HepG2 (cell line): Measurements from ENCODE around the gene WIF1. TPM values are rescaled to one million over a fixed set of nuclear protein-coding genes. Genes with fewer than 3 reads are reported as not detected.

ENCODE experiments used
- ATAC-seq: fragments of 200-7000 bp; cut with Tn5 transposase; 3 replicates; pipeline ENCODE4 v1.9.1; 2020; ENCODE audit warnings: mild to moderate bottlenecking, moderate library complexity
- BruUV-seq: library from RNA; stranded (reverse); fragments of 400-500 nt; replicated peaks from 2 replicates; lab custom pipeline; 2021; lab: Mats Ljungman, UMichigan
- CTCF ChIA-PET: fragments of 300-600 bp; formaldehyde crosslinking; extraction: SDS; loops from one replicate; lab custom pipeline; 2021; ENCODE audit warnings: low total read pairs, inconsistent platforms, low intra/inter-chr PET ratio; lab: Yijun Ruan, JAX
- POLR2A ChIA-PET: fragments of 350-600 bp; sonication (Branson Sonifier 250); formaldehyde crosslinking; loops from one replicate; lab custom pipeline; 2020; ENCODE audit warnings: antibody characterized with exemption, inconsistent platforms; lab: Yijun Ruan, JAX
- DNase-seq: peaks from one replicate; pipeline ENCODE4 v3.0.0-alpha.2; 2015; ENCODE audit warnings: low spot score
- FAIRE-seq: peaks from 3 replicates; lab custom pipeline; 2011; peaks lifted over from hg19 to GRCh38; lab: Jason Lieb, UNC
- H2AFZ ChIP-seq: one replicate; pipeline ENCODE4 v1.6.1; 2011; ENCODE audit warnings: low read length, inconsistent platforms
- H3K27ac ChIP-seq: fragments of 300-600 bp; 3 replicates; pipeline ENCODE4 v1.8.0; 2011; ENCODE audit warnings: mixed run types, mild to moderate bottlenecking, mixed read lengths, low read length, inconsistent platforms; ENCODE audit not compliant: insufficient read depth; ENCODE audit errors: extremely low read length
- H3K27me3 ChIP-seq, 2 experiments: fragments of 200-600 bp in 1 of 2; 2 replicates in 1 of 2; 3 replicates in 1 of 2; pipeline versions ENCODE4 v1.6.0 to v1.8.0; 2011; ENCODE audit warnings: low read length in 2 of 2, mild to moderate bottlenecking in 2 of 2, moderate library complexity in 2 of 2, inconsistent platforms in 1 of 2; ENCODE audit not compliant: insufficient read depth in 2 of 2, control insufficient read depth in 1 of 2
- H3K36me3 ChIP-seq, 2 experiments: fragments of 200-600 bp in 1 of 2; replicated peaks in 1 of 2; 2 replicates in 1 of 2; 3 replicates in 1 of 2; pipeline versions ENCODE4 v1.5.1 to v1.8.0; 2011; ENCODE audit warnings: low read length in 2 of 2, inconsistent platforms in 1 of 2; ENCODE audit not compliant: insufficient read depth in 2 of 2, control insufficient read depth in 1 of 2
- H3K4me1 ChIP-seq: 2 replicates; pipeline ENCODE4 v1.5.1; 2012; ENCODE audit warnings: low read length, inconsistent platforms; ENCODE audit not compliant: insufficient read depth
- H3K4me2 ChIP-seq: 2 replicates; pipeline ENCODE4 v1.6.0; 2011; ENCODE audit warnings: low read depth, low read length, inconsistent platforms
- H3K4me3 ChIP-seq, 3 experiments: fragments of 200-600 bp in 1 of 3; sonication (generic), shearing (Covaris generic) in 1 of 3; replicated peaks in 1 of 3; 2 replicates each; pipeline ENCODE4 v1.5.1; 2011 to 2016; ENCODE audit warnings: low read length in 3 of 3, inconsistent platforms in 2 of 3, low read depth in 2 of 3, mild to moderate bottlenecking in 2 of 3, control low read depth in 1 of 3, mixed read lengths in 1 of 3; ENCODE audit not compliant: insufficient read depth in 1 of 3
- H3K79me2 ChIP-seq: one replicate; pipeline ENCODE4 v1.6.1; 2011; ENCODE audit warnings: low read length, inconsistent platforms; ENCODE audit not compliant: insufficient read depth
- H3K9ac ChIP-seq: 2 replicates; pipeline ENCODE4 v1.6.0; 2011; ENCODE audit warnings: mild to moderate bottlenecking, low read depth, low read length, inconsistent platforms; ENCODE audit not compliant: insufficient read depth
- H3K9me3 ChIP-seq: 2 replicates; pipeline ENCODE4 v1.5.1; 2012; ENCODE audit warnings: mild to moderate bottlenecking, low read length
- H4K20me1 ChIP-seq: 2 replicates; pipeline ENCODE4 v1.6.0; 2011; ENCODE audit warnings: inconsistent platforms, mild to moderate bottlenecking, low read length, moderate library complexity; ENCODE audit not compliant: insufficient read depth
- FOXP1 ChIP-seq, 2 experiments: fragments of 450-650 bp in 1 of 2; IDR thresholded peaks; 2 replicates each; pipeline ENCODE4 v1.6.1; 2017 to 2018; ENCODE audit warnings: antibody characterized with exemption in 1 of 2
- HCFC1 ChIP-seq: fragments of 150-350 bp; IDR thresholded peaks from 2 replicates; pipeline ENCODE4 v1.6.1; 2014; ENCODE audit warnings: low read depth, low read length
- MBD4 ChIP-seq: IDR thresholded peaks from 2 replicates; pipeline ENCODE4 v1.6.1; 2012; ENCODE audit warnings: low read length, inconsistent platforms, borderline replicate concordance
- SIX4 ChIP-seq: sonication (generic); formaldehyde crosslinking; IDR thresholded peaks from 2 replicates; pipeline ENCODE4 v1.4.0; 2020; ENCODE audit warnings: missing genetic modification reagents
- TFDP1 ChIP-seq: IDR thresholded peaks from 2 replicates; pipeline ENCODE4 v1.6.1; 2016; ENCODE audit warnings: missing compliant biosample characterization, missing genetic modification reagents, borderline replicate concordance
- TOPORS ChIP-seq: sonication (generic); formaldehyde crosslinking; IDR thresholded peaks from 2 replicates; pipeline ENCODE4 v1.8.0; 2023; ENCODE audit warnings: mild to moderate bottlenecking, missing genetic modification reagents
- ZBTB1 ChIP-seq: sonication (generic); formaldehyde crosslinking; IDR thresholded peaks from 2 replicates; pipeline ENCODE4 v1.4.0; 2020; ENCODE audit warnings: missing genetic modification reagents, borderline replicate concordance
- ZNF33A ChIP-seq: sonication (generic); formaldehyde crosslinking; IDR thresholded peaks from 2 replicates; pipeline ENCODE4 v1.5.1; 2020; ENCODE audit warnings: missing genetic modification reagents, mild to moderate bottlenecking, moderate library complexity, borderline replicate concordance
- ZNF468 ChIP-seq: sonication (generic); formaldehyde crosslinking; IDR thresholded peaks from 2 replicates; pipeline ENCODE4 v1.8.0; 2022; ENCODE audit warnings: mild to moderate bottlenecking, moderate library complexity, missing genetic modification reagents
- ZNF550 ChIP-seq: sonication (generic); formaldehyde crosslinking; IDR thresholded peaks from 2 replicates; pipeline ENCODE4 v1.4.0; 2020; ENCODE audit warnings: mild to moderate bottlenecking, missing genetic modification reagents, borderline replicate concordance
- ZNF761 ChIP-seq: sonication (generic); formaldehyde crosslinking; conservative IDR thresholded peaks from 2 replicates; pipeline ENCODE4 v1.4.0; 2020; ENCODE audit warnings: mild to moderate bottlenecking, missing genetic modification reagents
- WGBS: methylation state at CpG from one replicate; pipeline ENCODE4 v1.1.6; 2017; ENCODE audit warnings: low lambda C conversion rate; 5-methylcytosine and 5-hydroxymethylcytosine counted together
- in situ Hi-C: cut with HindIII; loops from 2 replicates; pipeline ENCODE4 v1.10.0; 2017; ENCODE audit warnings: low pct_unique_long_range_greater_than_20kb; ENCODE audit not compliant: extremely low pct_ligation_motif_present
- intact Hi-C: fragments of 100-400 bp; cut with micrococcal nuclease; formaldehyde crosslinking; loops from one replicate; pipeline ENCODE4 v1.10.0; 2022; ENCODE audit not compliant: unreplicated experiment
- polyA plus RNA-seq, 8 experiments: library from polyadenylated mRNA; depleted of rRNA in 3 of 8; stranded (reverse) in 7 of 8; unstranded in 1 of 8; fragments of >200 nt; fragmentation: Illumina TruSeq in 4 of 8; extraction: Trizol in 4 of 8; gene quantifications; 2 replicates each; pipeline versions ENCODE4 v1.2.1 to v1.2.3, GENCODE V29; 2011 to 2016; ENCODE audit warnings: low read depth in 4 of 8, missing spikeins in 1 of 8, mixed read lengths in 1 of 8; ENCODE audit not compliant: insufficient read depth in 1 of 8
- total RNA-seq, 5 experiments: library from RNA; depleted of rRNA; stranded (reverse); fragments of >200 nt; fragmentation: Illumina TruSeq; extraction: Trizol; gene quantifications; 2 replicates each; pipeline ENCODE4 v1.2.3, GENCODE V29; 2016; ENCODE audit warnings: low read depth in 1 of 5
- TF ChIP-seq, protein P1 (sequence below), 2 experiments: sonication (generic) in 1 of 2; formaldehyde crosslinking in 1 of 2; IDR thresholded peaks; 2 replicates each; pipeline versions ENCODE4 v1.4.0 to v1.6.1; 2016 to 2020; ENCODE audit warnings: borderline replicate concordance in 1 of 2, low read depth in 1 of 2, mild to moderate bottlenecking in 1 of 2, missing genetic modification reagents in 1 of 2
- TF ChIP-seq, protein P2 (sequence below): sonication (generic); formaldehyde crosslinking; conservative IDR thresholded peaks from 2 replicates; pipeline ENCODE4 v1.8.0; 2022; ENCODE audit warnings: low read depth, missing genetic modification reagents
- TF ChIP-seq, protein P3 (sequence below): sonication (generic); formaldehyde crosslinking; conservative IDR thresholded peaks from 2 replicates; pipeline ENCODE4 v1.8.1; 2023; ENCODE audit warnings: missing genetic modification reagents

Gene WIF1
- total and polyA plus RNA-seq, 2 of the 13 experiments (the other 11 are each of a cell fraction or from before 2014, with no cell fraction given), result not detected

- WGBS, result 8% methylated on average over 1 of the region's 1 CpG
- ChIA-PET POLR2A (no interaction called here), CTCF (no interaction called here)
- H2AFZ ChIP-seq, result no peak overlapping the region
- no peak for ATAC-seq
- no peak overlapping the region for H3K27ac ChIP-seq
- peaks cover 21% of the 10 kb centered on the region for H3K4me1 ChIP-seq
- no TSS peak for BruUV-seq
- H3K9me3 ChIP-seq, result no peaks in the 10 kb centered on the region
- no peak for DNase-seq
- no peak for FAIRE-seq
- H3K27me3 ChIP-seq, result no peaks in the 10 kb centered on the region
- no peaks in the 10 kb centered on the region for H3K79me2 ChIP-seq
- in situ Hi-C loops, result no loop called here
- H3K36me3 ChIP-seq, result no peaks in the 10 kb centered on the region
- no peaks in the 10 kb centered on the region for H4K20me1 ChIP-seq
- H3K4me2 ChIP-seq, result no peak overlapping the region
- H3K4me3 ChIP-seq, result no peak overlapping the region
- no peak overlapping the region for H3K9ac ChIP-seq
- intact Hi-C loops, result no loop called here
- TF ChIP-seq SIX4 (CRISPR knock-in tag) (no peak), FOXP1 (IDR thresholded peaks at IDR 0.05) (no peak), FOXP1 (CRISPR knock-in tag; IDR thresholded peaks at IDR 0.05) (no peak), ZNF550 (no peak), TOPORS (CRISPR knock-in tag) (no peak), ZNF33A (CRISPR knock-in tag) (no peak), ZBTB1 (CRISPR knock-in tag) (no peak), ZNF468 (CRISPR knock-in tag) (no peak), ZNF761 (no peak), HCFC1 (no peak), TFDP1 (CRISPR knock-in tag) (no peak), MBD4 (no peak)
- TF ChIP-seq, protein P1, sequence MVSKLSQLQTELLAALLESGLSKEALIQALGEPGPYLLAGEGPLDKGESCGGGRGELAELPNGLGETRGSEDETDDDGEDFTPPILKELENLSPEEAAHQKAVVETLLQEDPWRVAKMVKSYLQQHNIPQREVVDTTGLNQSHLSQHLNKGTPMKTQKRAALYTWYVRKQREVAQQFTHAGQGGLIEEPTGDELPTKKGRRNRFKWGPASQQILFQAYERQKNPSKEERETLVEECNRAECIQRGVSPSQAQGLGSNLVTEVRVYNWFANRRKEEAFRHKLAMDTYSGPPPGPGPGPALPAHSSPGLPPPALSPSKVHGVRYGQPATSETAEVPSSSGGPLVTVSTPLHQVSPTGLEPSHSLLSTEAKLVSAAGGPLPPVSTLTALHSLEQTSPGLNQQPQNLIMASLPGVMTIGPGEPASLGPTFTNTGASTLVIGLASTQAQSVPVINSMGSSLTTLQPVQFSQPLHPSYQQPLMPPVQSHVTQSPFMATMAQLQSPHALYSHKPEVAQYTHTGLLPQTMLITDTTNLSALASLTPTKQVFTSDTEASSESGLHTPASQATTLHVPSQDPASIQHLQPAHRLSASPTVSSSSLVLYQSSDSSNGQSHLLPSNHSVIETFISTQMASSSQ (IDR thresholded peaks at IDR 0.05; ENCODE audit: low read depth), result no peak
- TF ChIP-seq, protein P1 (CRISPR knock-in tag; IDR thresholded peaks at IDR 0.05; ENCODE audit: borderline replicate concordance), result no peak
- TF ChIP-seq, protein P2, sequence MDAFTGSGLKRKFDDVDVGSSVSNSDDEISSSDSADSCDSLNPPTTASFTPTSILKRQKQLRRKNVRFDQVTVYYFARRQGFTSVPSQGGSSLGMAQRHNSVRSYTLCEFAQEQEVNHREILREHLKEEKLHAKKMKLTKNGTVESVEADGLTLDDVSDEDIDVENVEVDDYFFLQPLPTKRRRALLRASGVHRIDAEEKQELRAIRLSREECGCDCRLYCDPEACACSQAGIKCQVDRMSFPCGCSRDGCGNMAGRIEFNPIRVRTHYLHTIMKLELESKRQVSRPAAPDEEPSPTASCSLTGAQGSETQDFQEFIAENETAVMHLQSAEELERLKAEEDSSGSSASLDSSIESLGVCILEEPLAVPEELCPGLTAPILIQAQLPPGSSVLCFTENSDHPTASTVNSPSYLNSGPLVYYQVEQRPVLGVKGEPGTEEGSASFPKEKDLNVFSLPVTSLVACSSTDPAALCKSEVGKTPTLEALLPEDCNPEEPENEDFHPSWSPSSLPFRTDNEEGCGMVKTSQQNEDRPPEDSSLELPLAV (CRISPR knock-in tag), result no peak
- TF ChIP-seq, protein P3, sequence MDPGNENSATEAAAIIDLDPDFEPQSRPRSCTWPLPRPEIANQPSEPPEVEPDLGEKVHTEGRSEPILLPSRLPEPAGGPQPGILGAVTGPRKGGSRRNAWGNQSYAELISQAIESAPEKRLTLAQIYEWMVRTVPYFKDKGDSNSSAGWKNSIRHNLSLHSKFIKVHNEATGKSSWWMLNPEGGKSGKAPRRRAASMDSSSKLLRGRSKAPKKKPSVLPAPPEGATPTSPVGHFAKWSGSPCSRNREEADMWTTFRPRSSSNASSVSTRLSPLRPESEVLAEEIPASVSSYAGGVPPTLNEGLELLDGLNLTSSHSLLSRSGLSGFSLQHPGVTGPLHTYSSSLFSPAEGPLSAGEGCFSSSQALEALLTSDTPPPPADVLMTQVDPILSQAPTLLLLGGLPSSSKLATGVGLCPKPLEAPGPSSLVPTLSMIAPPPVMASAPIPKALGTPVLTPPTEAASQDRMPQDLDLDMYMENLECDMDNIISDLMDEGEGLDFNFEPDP (CRISPR knock-in tag), result no peak
These were observed 116.8 kb downstream of the WIF1 start for GRCh38 chr12:65004270-65004669.
